Mammary epithelial cell (primary cell): ENCODE measurements around the gene COL23A1.

ENCODE experiments used
- CTCF ChIP-seq, 2 donors: IDR thresholded peaks in 1 of 2; conservative IDR thresholded peaks in 1 of 2; 2 replicates each; pipeline ENCODE4 v1.5.1; 2011 to 2012; ENCODE audit warnings: inconsistent platforms in 2 of 2, low read length in 2 of 2, mild to moderate bottlenecking in 2 of 2, control low read depth in 1 of 2, low read depth in 1 of 2; ENCODE audit not compliant: insufficient read depth in 1 of 2; ENCODE audit errors: extremely low read depth in 1 of 2
- EZH2 ChIP-seq: IDR thresholded peaks from 2 replicates; pipeline ENCODE4 v1.6.1; 2012; ENCODE audit warnings: low read length, inconsistent platforms, borderline replicate concordance

GRCh38 chr5:178424810-178425177, 165.4 kb downstream of the COL23A1 start:
- TF ChIP-seq CTCF (conservative IDR thresholded peaks at IDR 0.05 in 1 of 2, IDR thresholded peaks at IDR 0.05 in 1 of 2; ENCODE audit: extremely low read depth in 1 of 2, insufficient read depth in 1 of 2, low read depth in 1 of 2, low read length in 2 of 2), result no peak
- TF ChIP-seq EZH2, result no peak
